Kidney glomerular epithelial cell (primary cell): ENCODE measurements around the gene ZBTB40.

Experiments
- DNase-seq: peaks from one replicate; lab custom pipeline; 2025; lab: John Stamatoyannopoulos, UW

The ZBTB40 gene, protein sequence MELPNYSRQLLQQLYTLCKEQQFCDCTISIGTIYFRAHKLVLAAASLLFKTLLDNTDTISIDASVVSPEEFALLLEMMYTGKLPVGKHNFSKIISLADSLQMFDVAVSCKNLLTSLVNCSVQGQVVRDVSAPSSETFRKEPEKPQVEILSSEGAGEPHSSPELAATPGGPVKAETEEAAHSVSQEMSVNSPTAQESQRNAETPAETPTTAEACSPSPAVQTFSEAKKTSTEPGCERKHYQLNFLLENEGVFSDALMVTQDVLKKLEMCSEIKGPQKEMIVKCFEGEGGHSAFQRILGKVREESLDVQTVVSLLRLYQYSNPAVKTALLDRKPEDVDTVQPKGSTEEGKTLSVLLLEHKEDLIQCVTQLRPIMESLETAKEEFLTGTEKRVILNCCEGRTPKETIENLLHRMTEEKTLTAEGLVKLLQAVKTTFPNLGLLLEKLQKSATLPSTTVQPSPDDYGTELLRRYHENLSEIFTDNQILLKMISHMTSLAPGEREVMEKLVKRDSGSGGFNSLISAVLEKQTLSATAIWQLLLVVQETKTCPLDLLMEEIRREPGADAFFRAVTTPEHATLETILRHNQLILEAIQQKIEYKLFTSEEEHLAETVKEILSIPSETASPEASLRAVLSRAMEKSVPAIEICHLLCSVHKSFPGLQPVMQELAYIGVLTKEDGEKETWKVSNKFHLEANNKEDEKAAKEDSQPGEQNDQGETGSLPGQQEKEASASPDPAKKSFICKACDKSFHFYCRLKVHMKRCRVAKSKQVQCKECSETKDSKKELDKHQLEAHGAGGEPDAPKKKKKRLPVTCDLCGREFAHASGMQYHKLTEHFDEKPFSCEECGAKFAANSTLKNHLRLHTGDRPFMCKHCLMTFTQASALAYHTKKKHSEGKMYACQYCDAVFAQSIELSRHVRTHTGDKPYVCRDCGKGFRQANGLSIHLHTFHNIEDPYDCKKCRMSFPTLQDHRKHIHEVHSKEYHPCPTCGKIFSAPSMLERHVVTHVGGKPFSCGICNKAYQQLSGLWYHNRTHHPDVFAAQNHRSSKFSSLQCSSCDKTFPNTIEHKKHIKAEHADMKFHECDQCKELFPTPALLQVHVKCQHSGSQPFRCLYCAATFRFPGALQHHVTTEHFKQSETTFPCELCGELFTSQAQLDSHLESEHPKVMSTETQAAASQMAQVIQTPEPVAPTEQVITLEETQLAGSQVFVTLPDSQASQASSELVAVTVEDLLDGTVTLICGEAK

DNA sequence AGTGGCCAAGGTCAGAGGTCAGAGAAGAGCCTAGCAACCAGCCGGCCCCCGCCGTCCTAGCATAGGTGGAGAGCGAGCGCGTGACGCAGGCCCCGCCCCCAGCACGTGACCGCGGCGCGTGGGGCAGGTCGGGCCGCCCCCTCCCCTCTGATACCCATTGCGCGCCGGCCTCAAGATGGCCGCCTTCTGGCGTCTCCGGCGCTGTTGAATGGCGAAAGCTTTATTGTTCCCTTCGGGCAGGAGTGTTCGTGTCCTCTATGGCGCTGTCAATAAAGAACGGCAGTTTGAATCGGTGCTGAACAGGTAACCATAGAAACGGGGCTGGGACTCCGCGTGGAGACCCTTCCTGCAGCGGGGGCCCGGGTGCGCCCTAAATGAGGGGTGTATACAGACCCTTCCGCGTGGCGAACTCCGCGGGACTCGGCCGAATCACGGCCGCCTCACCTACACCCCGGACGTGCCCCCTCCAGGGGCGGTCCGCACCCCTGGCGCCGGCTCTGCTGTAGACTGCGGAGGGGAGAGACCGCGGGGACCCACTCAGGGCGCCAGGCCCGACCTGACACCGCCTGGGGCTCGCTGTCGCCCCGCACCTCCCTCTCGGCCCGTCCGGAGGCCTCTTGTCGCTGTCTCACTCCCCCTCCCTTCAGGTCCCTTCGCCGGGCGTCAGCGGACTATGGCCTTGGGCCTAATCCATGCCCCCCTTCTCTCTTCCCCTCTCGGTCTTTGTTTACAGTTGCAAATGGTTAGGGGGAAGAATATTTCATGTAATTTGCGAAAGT is at the start of gene ZBTB40:
Gene ZBTB40 (plus strand): TSS at position 150 of the 779 bp plus-strand sequence. CDS start 38,098 bp downstream, outside the sequence.
- peak; percentile 94 for DNase-seq

DNA sequence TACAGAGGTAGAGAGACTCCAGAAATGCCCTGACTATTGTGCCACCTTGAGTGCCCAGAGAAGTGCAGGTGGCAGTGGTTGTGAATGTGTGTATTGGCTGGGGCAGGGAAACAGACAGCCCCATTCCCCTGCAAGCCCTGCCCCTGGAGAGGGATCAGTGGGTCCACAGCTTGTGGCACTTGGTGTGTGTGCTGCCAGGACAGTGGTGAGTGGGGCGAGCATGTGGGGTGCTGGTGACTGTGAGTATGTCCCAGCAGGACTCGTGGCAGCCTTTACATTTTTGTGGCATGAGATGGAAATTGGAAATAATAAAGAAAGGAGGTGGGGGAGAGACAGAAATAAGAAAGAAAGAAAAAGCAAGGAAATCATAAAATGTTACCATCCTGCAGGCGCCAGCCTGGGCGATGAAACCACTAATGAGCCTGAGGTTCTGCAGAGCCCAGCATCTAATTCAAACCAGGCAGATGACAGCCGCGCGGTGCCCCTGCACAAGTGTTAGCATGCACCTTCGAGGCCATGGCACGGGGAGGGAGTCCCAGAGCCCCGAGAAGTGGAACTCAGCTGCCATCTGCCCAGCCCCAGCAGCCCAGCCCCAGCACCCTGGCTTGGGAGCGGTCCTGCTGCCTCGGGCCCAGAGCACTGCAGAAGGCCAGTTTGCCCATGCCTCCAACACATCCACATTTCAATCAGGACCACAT is 49.1 kb upstream of the ZBTB40 start:
- no peak for DNase-seq

DNA sequence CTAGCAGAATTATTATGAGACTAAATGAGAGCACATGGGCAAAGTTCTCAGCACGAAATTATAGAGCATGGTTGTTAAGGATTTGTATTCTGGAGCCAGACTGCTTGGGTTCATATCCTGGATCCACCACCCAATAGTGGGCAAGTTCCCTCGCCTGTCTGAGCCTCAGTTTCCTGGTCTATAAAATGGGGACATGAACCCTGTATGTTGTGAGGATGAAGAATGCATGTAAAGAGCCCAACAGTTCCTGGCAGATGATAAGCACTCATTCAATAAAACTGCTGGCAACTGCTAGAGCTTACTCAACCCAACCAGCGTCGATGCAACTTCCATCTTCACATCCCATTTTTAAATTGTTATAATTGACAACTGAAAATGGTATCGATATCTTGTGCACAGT is 47.2 kb upstream of the ZBTB40 start:
- DNase-seq: no peak

DNA sequence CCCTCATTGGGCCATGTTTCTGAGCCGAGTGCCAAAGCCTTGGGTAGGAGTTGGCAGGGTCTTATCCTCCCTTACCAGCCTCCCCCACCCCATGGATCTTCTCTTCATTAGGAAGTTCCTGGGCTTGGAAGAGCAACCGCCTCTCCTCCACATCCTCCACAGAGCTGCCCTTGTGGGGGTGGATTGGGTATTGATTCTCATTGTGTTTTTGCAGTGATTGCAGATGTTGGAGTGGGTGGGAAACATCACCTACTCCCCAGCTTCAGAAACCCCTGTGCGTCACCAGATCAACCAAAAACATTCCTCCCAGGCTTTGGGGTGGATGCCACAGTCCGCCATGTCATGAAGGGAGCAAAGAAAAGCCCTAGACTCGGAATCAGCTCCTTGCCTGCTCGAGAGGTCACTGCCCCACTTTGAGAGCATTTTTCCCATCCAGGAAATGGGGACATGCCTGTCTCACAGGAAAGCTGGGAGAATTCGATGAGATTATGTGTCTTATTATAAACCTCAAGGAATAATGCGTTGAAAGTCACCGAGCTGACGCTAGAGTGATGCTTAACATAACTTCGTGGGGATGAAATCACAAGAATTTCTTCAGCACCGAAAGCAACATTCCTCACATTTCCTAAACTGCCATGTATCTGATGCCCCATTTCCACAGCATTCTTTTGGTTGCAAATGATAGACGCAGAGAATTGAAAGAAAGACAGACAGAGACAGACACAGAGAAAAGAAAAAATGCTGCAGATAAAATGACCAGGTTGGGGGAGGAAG is 44.7 kb upstream of the ZBTB40 start:
- peak; percentile 15 for DNase-seq

DNA sequence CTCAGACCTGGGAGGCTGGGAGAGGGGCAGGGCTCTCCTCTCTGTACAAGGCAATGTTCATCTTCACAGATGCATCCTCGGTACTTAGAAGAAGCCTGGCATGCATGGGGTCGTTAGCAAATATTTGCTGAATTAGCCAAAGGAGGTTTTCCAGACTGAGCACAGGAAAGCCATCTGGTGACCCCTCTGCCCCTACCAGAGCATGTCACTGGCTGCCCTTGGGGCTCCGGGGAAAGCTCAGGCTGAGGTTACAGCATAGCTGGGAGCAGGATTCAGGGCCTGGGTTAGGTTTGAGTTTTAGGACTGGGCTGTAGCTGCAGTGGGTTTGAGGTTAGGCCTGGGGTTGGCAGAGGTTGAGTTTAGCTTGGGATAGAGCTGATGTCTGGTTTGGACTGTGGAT is 43.4 kb upstream of the ZBTB40 start:
- no peak for DNase-seq

DNA sequence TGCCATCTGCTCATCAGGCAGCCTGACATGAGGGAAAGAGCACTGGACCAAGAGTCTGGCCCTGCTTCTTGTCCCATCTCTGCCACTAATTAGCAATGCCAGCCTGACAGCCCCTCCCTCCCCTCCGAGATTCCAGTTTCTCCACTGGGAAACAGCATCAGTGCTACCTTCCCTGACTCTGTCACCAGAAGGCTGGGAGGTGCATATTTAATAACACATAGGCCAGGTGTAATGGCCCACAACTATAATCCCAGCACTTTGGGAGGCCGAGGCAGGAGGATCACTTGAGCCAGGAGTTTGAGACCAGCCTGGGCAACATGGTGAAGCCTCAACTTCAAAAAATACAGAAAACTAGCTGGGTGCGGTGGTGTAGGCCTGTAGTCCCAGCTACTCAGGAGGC is 41.2 kb upstream of the ZBTB40 start:
- DNase-seq: no peak

DNA sequence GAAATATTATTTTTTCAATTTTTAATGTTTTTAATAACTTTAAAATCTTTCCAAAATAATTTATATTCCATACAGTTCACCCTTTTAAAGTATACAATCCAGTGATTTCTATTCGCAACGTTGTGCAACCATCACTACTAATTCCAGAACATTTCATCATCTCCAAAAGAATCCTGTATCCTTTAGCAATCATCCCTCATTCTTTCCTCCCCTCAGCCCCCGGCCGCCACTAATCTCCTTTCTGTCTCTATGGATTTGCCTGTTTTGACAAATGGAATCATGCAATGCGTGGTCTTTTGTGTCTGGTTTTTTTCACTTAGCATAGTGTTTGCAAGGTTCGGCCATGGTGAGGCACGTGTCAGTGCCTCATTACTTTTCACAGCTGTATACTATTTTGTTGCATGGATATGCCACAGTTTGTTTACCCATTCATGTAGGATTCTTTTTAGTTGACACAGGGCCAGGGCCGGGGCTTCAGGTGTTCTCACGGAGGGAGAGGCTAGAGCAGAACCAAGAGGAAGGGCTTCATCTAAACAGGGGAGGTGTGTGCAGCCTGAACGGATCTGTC is 40.6 kb upstream of the ZBTB40 start:
- DNase-seq: no peak

DNA sequence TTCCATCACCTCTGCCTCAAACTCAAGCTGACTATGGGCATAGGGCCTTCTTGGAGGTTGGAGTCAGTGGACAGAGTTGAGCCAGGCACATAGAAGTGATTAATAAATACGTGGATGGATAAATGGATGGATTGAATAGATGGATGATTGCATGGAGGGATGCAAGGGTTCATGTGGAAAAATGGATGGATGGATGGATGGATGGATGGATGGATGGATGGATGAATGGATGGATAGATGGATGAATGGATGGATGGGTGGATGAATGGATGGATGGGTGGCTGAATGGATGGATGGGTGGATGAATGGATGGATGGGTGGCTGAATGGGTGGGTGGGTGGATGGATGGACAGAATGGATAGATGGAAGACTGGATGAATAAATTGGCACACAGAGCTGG is 40.1 kb upstream of the ZBTB40 start:
- DNase-seq: no peak

DNA sequence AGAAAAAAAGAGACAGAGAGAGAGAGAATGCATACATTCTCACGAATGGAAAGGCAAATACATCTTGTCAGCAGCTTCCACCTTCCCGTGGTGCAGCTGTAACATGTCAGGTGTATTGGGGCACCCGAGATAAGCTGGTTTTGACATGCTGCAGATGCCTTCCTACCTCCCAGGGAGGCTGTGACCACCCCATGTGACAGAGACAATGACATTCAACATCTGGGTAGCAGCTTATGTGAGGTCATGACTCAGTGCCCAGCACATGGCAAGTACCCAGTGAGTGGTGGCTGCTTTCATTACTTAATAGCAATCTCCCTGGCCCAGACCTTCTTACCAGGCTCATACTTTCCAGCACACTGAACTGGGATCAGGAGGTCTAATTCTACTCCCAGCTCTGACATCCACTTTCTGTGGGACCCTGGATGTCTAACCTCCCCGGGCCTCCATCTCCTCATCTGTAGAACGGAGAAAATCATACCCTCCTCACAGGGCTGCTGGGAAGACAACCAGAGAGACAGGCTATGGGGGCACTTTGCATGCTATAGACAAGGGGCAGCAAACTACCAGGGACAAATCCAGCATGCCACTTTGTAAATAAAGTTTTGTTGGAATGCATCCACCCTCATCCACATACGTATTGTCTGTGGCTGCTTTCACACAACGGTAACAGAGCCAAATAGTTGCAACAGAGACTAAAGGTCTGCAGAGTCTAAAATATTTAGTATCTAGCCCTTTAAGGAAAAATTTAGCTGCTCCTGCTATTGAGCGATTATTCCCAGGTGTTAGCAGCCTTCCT is 38.5 kb upstream of the ZBTB40 start:
- no peak for DNase-seq

DNA sequence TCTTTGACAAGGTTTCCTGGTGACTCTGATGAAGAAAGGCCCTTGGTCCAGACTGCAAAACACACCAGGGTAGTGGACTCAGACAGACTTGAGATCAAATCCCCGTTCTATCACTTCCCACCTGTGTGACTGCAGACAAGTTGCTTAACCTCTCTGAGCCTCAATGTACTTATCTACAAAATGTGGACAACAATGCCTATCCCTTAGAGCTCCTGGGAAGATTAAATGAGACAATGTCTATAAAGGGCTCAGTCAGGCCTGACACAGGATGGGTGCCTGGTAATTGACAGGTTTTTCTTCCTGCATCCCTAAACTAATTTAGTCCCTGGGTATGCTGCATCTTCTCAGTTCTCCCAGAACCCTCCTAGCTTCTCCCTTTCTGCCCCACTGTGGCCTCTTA is 37.9 kb upstream of the ZBTB40 start:
- no peak for DNase-seq

DNA sequence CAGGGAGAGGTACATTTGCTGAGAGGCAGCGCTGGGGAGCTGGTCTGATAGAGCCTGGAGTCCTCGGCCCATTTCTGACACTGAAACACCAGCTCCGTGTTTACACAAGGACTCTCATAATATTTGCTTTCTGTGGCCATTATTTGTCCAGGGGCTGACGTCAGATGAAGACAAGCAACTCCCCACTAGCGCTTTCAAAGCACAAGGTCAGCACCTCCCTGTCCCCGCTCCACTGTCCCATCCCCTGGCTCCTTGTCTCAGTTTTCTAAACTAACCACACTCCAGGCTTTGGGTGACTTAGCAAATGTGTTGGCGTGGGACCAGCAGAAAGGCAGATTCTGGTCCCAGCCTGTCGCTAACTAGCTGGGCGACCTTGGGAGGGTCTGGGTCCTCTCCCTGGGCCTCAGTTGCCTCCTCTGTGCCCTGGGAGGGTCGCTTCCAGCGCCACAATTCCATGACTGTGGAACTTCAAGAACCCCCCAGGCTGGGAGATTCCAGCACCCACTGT is 37.4 kb upstream of the ZBTB40 start:
- peak; percentile 44 for DNase-seq

DNA sequence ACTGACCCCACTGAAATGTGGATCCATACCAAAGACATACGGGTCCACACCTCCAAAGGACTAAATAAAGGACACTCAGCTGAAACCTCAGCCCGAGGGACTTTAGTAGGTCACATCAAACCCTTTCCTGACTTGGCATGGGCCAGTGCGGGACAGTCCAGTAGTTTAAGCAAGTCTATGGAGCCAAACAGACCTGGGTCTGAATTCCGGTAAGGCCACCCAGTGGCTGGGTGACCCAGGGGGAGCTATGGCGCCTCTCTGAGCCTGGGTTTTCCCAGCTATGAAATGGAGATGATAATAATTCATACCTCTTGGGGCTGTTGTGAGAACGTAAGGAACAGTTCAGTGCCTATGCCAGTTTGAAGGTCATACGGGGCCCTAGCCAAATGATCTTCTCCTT is 36.2 kb upstream of the ZBTB40 start:
- DNase-seq: no peak

DNA sequence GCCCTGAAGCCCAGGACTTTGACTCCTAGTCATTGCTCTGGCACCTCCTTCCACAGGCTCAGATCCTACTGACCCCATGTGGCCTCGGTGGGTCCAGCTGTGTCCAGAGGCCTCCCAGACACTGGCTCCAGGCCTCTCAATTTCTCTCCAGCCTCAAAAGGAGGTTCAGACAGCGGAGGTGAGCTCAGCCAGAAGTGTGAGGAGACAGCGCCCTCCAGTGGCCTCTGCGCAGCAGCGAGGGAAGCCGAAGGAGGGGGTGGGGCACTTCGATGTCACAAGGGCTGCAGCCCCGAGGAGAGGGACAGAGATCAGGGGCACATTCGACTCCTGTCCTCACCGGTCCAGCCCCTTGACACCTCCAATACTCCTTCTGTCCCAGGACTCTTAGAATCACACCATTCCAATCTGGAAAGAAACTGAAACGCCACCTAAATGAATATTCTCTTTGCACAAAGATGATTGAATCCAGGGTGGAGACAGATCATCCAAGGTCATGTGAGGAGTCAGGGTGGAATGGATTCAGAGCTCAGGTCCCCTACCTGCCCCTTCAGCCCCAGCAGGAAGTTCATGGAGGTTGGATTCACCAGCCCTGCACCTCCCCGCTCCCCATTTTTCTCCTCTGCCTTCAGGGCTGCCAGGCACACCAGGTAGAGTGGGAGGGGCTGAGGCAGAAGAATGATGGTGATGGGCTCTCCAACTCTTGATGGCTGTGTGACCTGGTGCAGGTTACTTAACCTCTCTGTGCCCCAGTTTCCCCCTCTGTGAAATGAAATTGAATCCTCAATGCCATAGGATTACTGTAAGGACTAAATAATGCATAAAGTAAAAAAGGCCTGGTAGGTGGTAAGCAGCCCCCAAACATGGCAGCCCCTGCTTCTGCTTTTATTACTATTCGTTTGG is 34.8 kb upstream of the ZBTB40 start:
- DNase-seq: peak; percentile 68

DNA sequence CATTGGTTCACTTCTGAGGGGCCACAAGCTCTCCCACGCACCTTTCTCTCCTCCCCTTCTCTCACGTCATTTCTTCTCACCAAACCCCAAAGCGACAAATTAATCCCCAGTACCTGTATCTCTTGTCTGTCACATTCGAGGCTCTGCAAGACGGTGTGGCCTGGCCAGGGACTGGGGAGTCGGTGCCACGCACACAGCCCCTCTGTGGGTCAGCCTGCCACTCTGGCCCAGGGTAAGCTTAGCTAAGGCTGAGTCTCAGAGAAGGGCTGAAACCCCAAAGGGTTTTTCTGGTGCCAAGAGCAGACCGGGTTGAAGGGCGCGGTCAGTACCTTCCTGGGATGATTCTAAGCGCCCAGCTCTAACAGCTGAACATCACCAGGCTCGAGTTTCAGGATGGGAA is 34.2 kb upstream of the ZBTB40 start:
- no peak for DNase-seq

DNA sequence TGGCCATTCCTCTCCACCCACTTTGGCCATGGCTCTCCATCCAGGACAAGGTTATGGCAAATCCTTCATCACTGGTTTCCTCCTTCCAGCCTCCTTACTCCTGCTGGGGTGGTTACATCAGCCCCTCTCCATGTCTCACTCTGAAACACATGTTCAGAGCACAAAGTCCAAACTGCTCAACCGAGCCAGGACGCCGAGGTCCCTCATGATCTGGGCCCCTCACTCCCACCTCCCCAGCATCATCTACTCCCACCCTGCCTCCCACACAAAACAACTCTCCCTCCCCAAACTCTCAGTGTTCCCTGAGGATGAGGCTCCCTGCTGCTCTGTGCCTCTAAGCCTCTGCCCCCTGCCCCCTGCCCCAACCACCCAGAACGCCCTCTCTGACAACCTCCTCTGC is 33.3 kb upstream of the ZBTB40 start:
- peak; percentile 9 for DNase-seq

DNA sequence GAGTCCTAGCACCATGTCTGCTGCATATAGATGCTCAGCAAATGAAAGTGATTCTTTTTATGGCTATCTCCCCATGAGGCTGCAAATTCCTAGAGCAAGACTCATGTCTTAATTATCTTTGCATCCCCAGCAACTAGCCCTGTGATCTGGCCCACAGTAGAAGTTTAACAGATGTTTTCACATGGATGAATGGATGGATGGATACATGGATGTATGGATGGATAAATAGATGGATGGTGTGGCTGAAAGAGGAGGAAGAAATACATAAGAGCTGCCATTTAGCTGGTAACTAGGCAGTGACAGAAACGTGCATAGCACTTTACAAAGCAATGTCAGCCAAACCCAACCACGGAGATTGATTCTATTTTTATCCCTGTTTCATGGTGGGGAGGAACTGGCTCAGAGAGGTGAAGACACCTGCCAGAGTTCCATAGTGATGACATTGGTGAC is 32.7 kb upstream of the ZBTB40 start:
- peak; percentile 82 for DNase-seq

DNA sequence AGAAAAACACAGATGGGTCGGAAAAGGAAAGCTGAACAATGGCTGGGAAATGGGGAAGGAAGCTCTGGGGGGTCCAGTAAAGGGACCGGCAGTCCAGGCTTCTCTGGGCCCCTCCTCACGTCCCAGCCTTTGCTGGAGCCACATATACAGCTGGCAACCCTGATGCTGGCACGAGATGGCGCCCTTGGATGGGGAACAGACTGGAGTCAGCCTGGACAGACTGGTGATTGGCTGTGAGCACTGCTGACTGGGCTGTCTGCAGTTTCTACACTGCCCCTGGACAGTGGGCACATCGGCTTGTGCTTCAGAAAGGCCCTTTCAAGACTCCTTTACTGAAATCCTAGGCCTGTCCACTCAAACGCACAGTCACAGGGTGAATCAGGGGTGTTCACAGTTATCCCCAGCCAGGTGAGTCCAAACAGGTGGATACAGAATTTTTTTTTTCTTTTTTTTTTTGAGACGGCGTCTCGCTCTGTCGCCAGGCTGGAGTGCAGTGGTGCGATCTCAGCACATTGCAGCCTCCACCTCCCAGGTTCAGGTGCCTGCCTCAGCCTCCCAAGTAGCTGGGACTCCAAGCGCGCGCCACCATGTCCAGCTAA is 31.1 kb upstream of the ZBTB40 start:
- peak; percentile 70 for DNase-seq
